Peyer's patch (tissue), 4 donors: Measurements from ENCODE around the gene FOXK1. TPM values are rescaled to one million over a fixed set of nuclear protein-coding genes. Genes with fewer than 3 reads are reported as not detected.
A peak's percentile ranks its signal among the peaks of the same experiment; 100 is the strongest.
"Not testable (repeated sequence)": the region's sequence is repeated elsewhere in the genome, so short reads cannot be mapped to it uniquely, and the experiment has no call there.

Source experiments
- DNase-seq, 3 donors: peaks; one replicate each; pipeline ENCODE4 v3.0.0-alpha.2; 2017 to 2019
- H3K27ac ChIP-seq, 4 donors: fragments of 200-600 bp; sonication (generic); one replicate each; pipeline ENCODE4 v1.5.1; 2016 to 2019
- H3K27me3 ChIP-seq, 2 donors: fragments of 200-600 bp; sonication (generic); one replicate each; pipeline ENCODE4 v1.5.1; 2019
- H3K36me3 ChIP-seq, 3 donors: fragments of 200-600 bp; sonication (generic); one replicate each; pipeline ENCODE4 v1.5.1; 2016 to 2019
- H3K4me1 ChIP-seq, 4 donors: fragments of 200-600 bp; sonication (generic); one replicate each; pipeline ENCODE4 v1.5.1; 2016 to 2019
- H3K4me3 ChIP-seq, 4 donors: fragments of 200-600 bp; sonication (generic); 1 replicate in 3 of 4; 2 replicates in 1 of 4; pipeline ENCODE4 v1.5.1; 2016 to 2019; ENCODE audit warnings: mild to moderate bottlenecking in 1 of 4
- H3K9me3 ChIP-seq, 4 donors: fragments of 200-600 bp; sonication (generic); one replicate each; pipeline ENCODE4 v1.5.1; 2016 to 2019; ENCODE audit warnings: mild to moderate bottlenecking in 1 of 4
- CTCF ChIP-seq, 6 experiments: fragments of 450-650 bp in 4 of 6; fragments of 200-600 bp in 2 of 6; sonication (generic) in 1 of 6; IDR thresholded peaks; one replicate each; pipeline ENCODE4 v1.5.1; 2017 to 2019; ENCODE audit warnings: antibody characterized with exemption in 6 of 6, mild to moderate bottlenecking in 3 of 6, moderate library complexity in 1 of 6
- POLR2A ChIP-seq, 2 donors: fragments of 450-650 bp; IDR thresholded peaks; one replicate each; pipeline ENCODE4 v1.5.1; 2017; ENCODE audit warnings: antibody characterized with exemption in 2 of 2, mild to moderate bottlenecking in 2 of 2, moderate library complexity in 2 of 2
- total RNA-seq, 4 donors: library from RNA; depleted of rRNA; stranded (reverse); fragments of >200 nt; gene quantifications; one replicate each; pipeline ENCODE4 v1.1.0, GENCODE V29; 2016

FOXK1 gene
- total RNA-seq, 4 donors from 2014 or later = 14.9 to 47.0 (median 36.1) TPM

GRCh38 chr7:4689151-4689550 is 7.1 kb downstream of the FOXK1 start:
- H3K27ac ChIP-seq = no peak overlapping the region
- peaks cover 0 to 48% (median 7%) of the 10 kb centered on the region in 4 donors for H3K4me1 ChIP-seq
- H3K9me3 ChIP-seq = no peaks in the 10 kb centered on the region
- TF ChIP-seq CTCF (IDR thresholded peaks at IDR 0.05) (no peak), POLR2A (IDR thresholded peaks at IDR 0.05) (no peak)
- H3K36me3 ChIP-seq = no peaks in the 10 kb centered on the region
- H3K27me3 ChIP-seq = no peaks in the 10 kb centered on the region
- DNase-seq = no peak
- no peak overlapping the region for H3K4me3 ChIP-seq

DNA sequence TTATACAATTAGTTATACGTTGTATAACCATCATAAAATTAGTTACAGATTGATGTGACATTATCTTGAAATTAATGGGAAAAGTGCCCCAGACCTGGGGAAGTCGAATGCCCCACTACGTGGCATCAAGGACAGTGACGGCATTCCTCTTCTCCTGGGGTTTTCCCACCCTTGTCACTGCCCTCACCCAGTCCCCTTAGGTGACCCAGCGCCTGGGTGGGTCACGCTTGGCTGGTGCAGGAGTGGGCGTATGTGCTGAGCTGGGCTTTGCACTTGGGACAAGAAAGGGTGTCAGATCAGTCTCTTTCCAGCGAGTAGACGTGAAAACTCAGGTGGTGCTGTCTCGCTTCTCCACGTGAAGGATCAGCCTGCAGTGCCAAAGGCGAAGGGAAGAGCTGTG is 7.6 kb downstream of the FOXK1 start:
- no peaks in the 10 kb centered on the region for H3K27me3 ChIP-seq
- no peak for DNase-seq
- H3K4me1 ChIP-seq = peaks cover 0 to 43% (median 5%) of the 10 kb centered on the region in 4 donors
- no peak overlapping the region for H3K27ac ChIP-seq
- no peak overlapping the region for H3K4me3 ChIP-seq
- TF ChIP-seq POLR2A (IDR thresholded peaks at IDR 0.05) (no peak), CTCF (IDR thresholded peaks at IDR 0.05) (no peak)
- H3K36me3 ChIP-seq = no peaks in the 10 kb centered on the region
- no peaks in the 10 kb centered on the region for H3K9me3 ChIP-seq

- DNase-seq = no peak
- Histone ChIP-seq H3K36me3 (no peaks in the 10 kb centered on the region), H3K4me1 (peaks cover 0 to 27% (median 3%) of the 10 kb centered on the region in 4 donors), H3K27me3 (no peaks in the 10 kb centered on the region), H3K9me3 (no peaks in the 10 kb centered on the region), H3K4me3 (no peak overlapping the region), H3K27ac (peak overlapping the region in 1 of 4 donors; percentile 13)
- no peak for TF ChIP-seq CTCF (IDR thresholded peaks at IDR 0.05)
- no peak for TF ChIP-seq POLR2A (IDR thresholded peaks at IDR 0.05)
These were observed 9.1 kb downstream of the FOXK1 start for GRCh38 chr7:4690953-4691856.

DNA sequence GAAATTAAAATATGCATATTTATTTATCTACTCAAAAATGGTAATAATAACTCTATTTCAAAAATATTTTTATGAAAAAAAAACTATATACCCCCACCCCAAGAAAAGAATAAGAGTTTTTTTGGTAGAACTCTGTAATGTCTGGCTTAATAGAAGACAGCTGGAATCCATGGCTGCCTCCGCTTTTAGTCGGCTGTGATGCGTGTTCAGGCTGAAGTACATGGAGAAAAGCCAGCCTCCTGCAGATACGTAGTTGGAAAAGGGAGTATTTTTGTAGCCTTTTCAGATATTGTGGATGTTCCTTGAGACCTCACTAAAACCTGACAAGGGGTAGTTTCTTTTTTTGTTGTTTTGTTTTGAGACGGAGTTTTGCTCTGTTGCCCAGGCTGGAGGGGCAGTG is 10.0 kb downstream of the FOXK1 start:
- Histone ChIP-seq H3K36me3 (no peaks in the 10 kb centered on the region), H3K4me1 (peaks cover 0 to 19% (median 3%) of the 10 kb centered on the region in 4 donors), H3K4me3 (no peak overlapping the region), H3K27me3 (no peaks in the 10 kb centered on the region), H3K27ac (peak overlapping the region in 1 of 4 donors; percentile 13), H3K9me3 (no peaks in the 10 kb centered on the region)
- no peak for DNase-seq
- TF ChIP-seq POLR2A (IDR thresholded peaks at IDR 0.05) = no peak
- TF ChIP-seq CTCF (IDR thresholded peaks at IDR 0.05) = no peak

DNA sequence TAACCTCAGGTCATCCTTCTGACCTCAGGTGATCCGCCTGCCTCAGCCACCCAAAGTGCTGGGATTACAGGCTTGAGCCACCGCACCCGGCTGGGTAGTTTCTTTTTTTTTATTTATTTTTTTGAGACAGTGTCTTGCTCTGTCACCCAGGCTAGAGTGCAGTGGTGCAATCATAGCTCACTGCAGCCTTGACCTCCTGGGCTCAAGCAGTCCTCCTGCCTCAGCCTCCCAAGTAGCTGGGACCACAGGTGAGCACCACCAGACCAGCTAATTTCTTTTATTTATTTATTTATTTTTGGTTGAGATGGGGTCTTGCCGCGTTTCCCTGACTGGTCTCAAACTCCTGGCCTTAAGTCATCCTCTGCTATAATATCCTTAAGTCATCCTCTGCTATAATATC is 10.5 kb downstream of the FOXK1 start:
- not testable (repeated sequence) for H3K4me3 ChIP-seq, DNase-seq, H3K9me3 ChIP-seq, H3K27me3 ChIP-seq, H3K36me3 ChIP-seq
- Histone ChIP-seq H3K27ac (peak overlapping the region in 1 of 4 donors; percentile 13), H3K4me1 (peaks cover 0 to 13% (median 3%) of the 10 kb centered on the region in 4 donors)

GRCh38 chr7:4693152-4693551 is 11.1 kb downstream of the FOXK1 start:
- no peak for DNase-seq
- Histone ChIP-seq H3K27me3 (no peaks in the 10 kb centered on the region), H3K4me3 (no peak overlapping the region), H3K9me3 (no peaks in the 10 kb centered on the region), H3K4me1 (peaks cover 0 to 13% (median 3%) of the 10 kb centered on the region in 4 donors), H3K36me3 (no peaks in the 10 kb centered on the region), H3K27ac (no peak overlapping the region)
- no peak for TF ChIP-seq POLR2A (IDR thresholded peaks at IDR 0.05)
- TF ChIP-seq CTCF (IDR thresholded peaks at IDR 0.05) = no peak
